Nephron (organoid): Measurements from ENCODE around the gene L3MBTL4.
A peak's percentile ranks its signal among the peaks of the same experiment; 100 is the strongest.

Experiments used
- H3K27ac Mint-ChIP-seq, 3 experiments: 2 replicates each; pipeline ENCODE4 v1.8.0; 2020; ENCODE audit warnings: mixed read lengths in 3 of 3, mild to moderate bottlenecking in 2 of 3, moderate library complexity in 1 of 3
- H3K27me3 Mint-ChIP-seq: 2 replicates; pipeline ENCODE4 v1.8.0; 2021; ENCODE audit warnings: low read depth, mild to moderate bottlenecking, moderate library complexity, mixed read lengths
- H3K36me3 Mint-ChIP-seq: 2 replicates; pipeline ENCODE4 v1.8.0; 2020; ENCODE audit warnings: low read depth, mixed read lengths
- H3K4me1 Mint-ChIP-seq: 2 replicates; pipeline ENCODE4 v1.8.0; 2020; ENCODE audit warnings: mixed read lengths
- H3K4me3 Mint-ChIP-seq, 3 experiments: 2 replicates each; pipeline ENCODE4 v1.8.0; 2020; ENCODE audit warnings: mild to moderate bottlenecking in 3 of 3, mixed read lengths in 3 of 3, moderate library complexity in 2 of 3
- H3K9me3 Mint-ChIP-seq: 2 replicates; pipeline ENCODE4 v1.8.0; 2020; ENCODE audit warnings: mixed read lengths
- CTCF ChIP-seq, 3 experiments: fragments of 200-600 bp; sonication (generic); IDR thresholded peaks; one replicate each; pipeline ENCODE4 v1.5.0; 2021; ENCODE audit warnings: antibody characterized with exemption in 3 of 3; ENCODE audit not compliant: unreplicated experiment in 3 of 3

The L3MBTL4 gene

GRCh38 chr18:5964996-5965395 lies 449.7 kb downstream of the L3MBTL4 start:
- Mint-ChIP-seq H3K9me3 (no peaks in the 10 kb centered on the region), H3K4me1 (peaks cover 27% of the 10 kb centered on the region), H3K4me3 (no peak overlapping the region), H3K36me3 (no peaks in the 10 kb centered on the region), H3K27ac (no peak overlapping the region), H3K27me3 (peaks cover 31% of the 10 kb centered on the region)
- no peak for TF ChIP-seq CTCF (IDR thresholded peaks at IDR 0.05; ENCODE audit: unreplicated experiment in 3 of 3)

GRCh38 chr18:5964596-5964995 lies 450.1 kb downstream of the L3MBTL4 start:
- Mint-ChIP-seq H3K9me3 (no peaks in the 10 kb centered on the region), H3K4me1 (peaks cover 27% of the 10 kb centered on the region), H3K27me3 (peaks cover 31% of the 10 kb centered on the region), H3K36me3 (no peaks in the 10 kb centered on the region), H3K27ac (no peak overlapping the region), H3K4me3 (no peak overlapping the region)
- no peak for TF ChIP-seq CTCF (IDR thresholded peaks at IDR 0.05; ENCODE audit: unreplicated experiment in 3 of 3)

GRCh38 chr18:5964108-5964507 lies 450.6 kb downstream of the L3MBTL4 start:
- peaks cover 27% of the 10 kb centered on the region for H3K4me1 Mint-ChIP-seq
- H3K36me3 Mint-ChIP-seq = no peaks in the 10 kb centered on the region
- no peak overlapping the region for H3K27ac Mint-ChIP-seq
- TF ChIP-seq CTCF (IDR thresholded peaks at IDR 0.05; ENCODE audit: unreplicated experiment in 3 of 3) = no peak
- no peaks in the 10 kb centered on the region for H3K9me3 Mint-ChIP-seq
- H3K4me3 Mint-ChIP-seq = no peak overlapping the region
- H3K27me3 Mint-ChIP-seq = peaks cover 31% of the 10 kb centered on the region

- Mint-ChIP-seq H3K27ac (no peak overlapping the region), H3K4me1 (peaks cover 27% of the 10 kb centered on the region), H3K9me3 (no peaks in the 10 kb centered on the region), H3K27me3 (peaks cover 31% of the 10 kb centered on the region), H3K36me3 (no peaks in the 10 kb centered on the region), H3K4me3 (no peak overlapping the region)
- no peak for TF ChIP-seq CTCF (IDR thresholded peaks at IDR 0.05; ENCODE audit: unreplicated experiment in 3 of 3)
These were observed 451.4 kb downstream of the L3MBTL4 start for GRCh38 chr18:5963267-5963666.

- H3K36me3 Mint-ChIP-seq = no peaks in the 10 kb centered on the region
These were observed 452.3 kb downstream of the L3MBTL4 start for GRCh38 chr18:5962362-5962761.

More at GRCh38 chr18:5962362-5962761, 452.3 kb downstream of the L3MBTL4 start:
- H3K9me3 Mint-ChIP-seq = no peaks in the 10 kb centered on the region
- H3K27ac Mint-ChIP-seq = peak overlapping the region in 1 of 3 experiments; percentile 15
- TF ChIP-seq CTCF (IDR thresholded peaks at IDR 0.05; ENCODE audit: unreplicated experiment in 3 of 3) = no peak
- H3K27me3 Mint-ChIP-seq = peaks cover 31% of the 10 kb centered on the region
- H3K4me1 Mint-ChIP-seq = peaks cover 27% of the 10 kb centered on the region
- H3K4me3 Mint-ChIP-seq = no peak overlapping the region
